ENCODE measurements around the gene ARHGAP42. TPM values are rescaled to one million over a fixed set of nuclear protein-coding genes. Genes with fewer than 3 reads are reported as not detected.

Gene ARHGAP42
- total and polyA plus RNA-seq, 4 donors, result 3.8 to 17.2 (median 12.0) TPM

- DNase-seq (ENCODE audit: low spot score), result no peak
- TF ChIP-seq SP1 (IDR thresholded peaks at IDR 0.05) (no peak), ZBTB33 (IDR thresholded peaks at IDR 0.05) (no peak)
- Histone ChIP-seq H3K27me3 (ENCODE audit: control insufficient read depth in 4 of 4, insufficient read depth in 4 of 4, low read length in 3 of 4) (no peaks in the 10 kb centered on the region), H3K9me3 (ENCODE audit: control insufficient read depth in 4 of 4, low read length in 3 of 4) (no peaks in the 10 kb centered on the region), H3K36me3 (ENCODE audit: control insufficient read depth in 4 of 4, insufficient read depth in 3 of 4, low read depth in 1 of 4, low read length in 3 of 4) (peaks cover 0 to 3% (median 0%) of the 10 kb centered on the region in 4 donors), H3K27ac (ENCODE audit: low read depth in 1 of 2, low read length in 2 of 2) (no peak overlapping the region), H3K4me1 (ENCODE audit: control insufficient read depth in 4 of 4, insufficient read depth in 4 of 4, low read length in 3 of 4) (no peaks in the 10 kb centered on the region), H3K4me3 (ENCODE audit: low read depth in 1 of 3, low read length in 3 of 3) (no peak overlapping the region), H3K9ac (ENCODE audit: low read depth in 1 of 2, low read length in 2 of 2) (no peak overlapping the region)
- WGBS, result 93% methylated on average over 1 of the region's 1 CpG
Measured at GRCh38 chr11:100910808-100911207, 223.7 kb downstream of the ARHGAP42 start.

GRCh38 chr11:100914415-100915110 lies 227.5 kb downstream of the ARHGAP42 start:
- H3K27ac ChIP-seq (ENCODE audit: low read depth in 1 of 2, low read length in 2 of 2), result no peak overlapping the region
- no peaks in the 10 kb centered on the region for H3K9me3 ChIP-seq (ENCODE audit: control insufficient read depth in 4 of 4, low read length in 3 of 4)
- no peak overlapping the region for H3K4me3 ChIP-seq (ENCODE audit: low read depth in 1 of 3, low read length in 3 of 3)
- DNase-seq (ENCODE audit: low spot score), result no peak
- WGBS, result 94% methylated on average over 6 of the region's 6 CpGs
- no peak overlapping the region for H3K9ac ChIP-seq (ENCODE audit: low read depth in 1 of 2, low read length in 2 of 2)
- peaks cover 0 to 3% (median 0%) of the 10 kb centered on the region in 4 donors for H3K36me3 ChIP-seq (ENCODE audit: control insufficient read depth in 4 of 4, insufficient read depth in 3 of 4, low read depth in 1 of 4, low read length in 3 of 4)
- TF ChIP-seq HNF4A (conservative IDR thresholded peaks at IDR 0.05) (no peak), JUND (IDR thresholded peaks at IDR 0.05) (no peak), RAD21 (IDR thresholded peaks at IDR 0.05) (no peak), YY1 (IDR thresholded peaks at IDR 0.05) (no peak), RXRA (IDR thresholded peaks at IDR 0.05) (no peak), CTCF (IDR thresholded peaks at IDR 0.05; ENCODE audit: low read depth, low read length, missing input control) (no peak), FOXA1 (IDR thresholded peaks at IDR 0.05) (no peak), SP1 (IDR thresholded peaks at IDR 0.05) (no peak), MAX (IDR thresholded peaks at IDR 0.05) (no peak)
- no peaks in the 10 kb centered on the region for H3K27me3 ChIP-seq (ENCODE audit: control insufficient read depth in 4 of 4, insufficient read depth in 4 of 4, low read length in 3 of 4)
- H3K4me1 ChIP-seq (ENCODE audit: control insufficient read depth in 4 of 4, insufficient read depth in 4 of 4, low read length in 3 of 4), result peaks cover 0 to 6% (median 2%) of the 10 kb centered on the region in 4 donors

GRCh38 chr11:100918551-100919500 lies 231.7 kb downstream of the ARHGAP42 start:
- DNase-seq (ENCODE audit: low spot score), result no peak
- TF ChIP-seq HNF4A (conservative IDR thresholded peaks at IDR 0.05) (no peak), YY1 (IDR thresholded peaks at IDR 0.05) (no peak), FOXA1 (IDR thresholded peaks at IDR 0.05) (no peak), MAX (IDR thresholded peaks at IDR 0.05) (no peak), SP1 (IDR thresholded peaks at IDR 0.05) (no peak), ZBTB33 (IDR thresholded peaks at IDR 0.05) (no peak), ATF3 (IDR thresholded peaks at IDR 0.05) (no peak), NR2F2 (IDR thresholded peaks at IDR 0.05) (no peak), HNF4G (IDR thresholded peaks at IDR 0.05) (no peak), TAF1 (conservative IDR thresholded peaks at IDR 0.05) (no peak), RAD21 (IDR thresholded peaks at IDR 0.05) (no peak), FOXA2 (IDR thresholded peaks at IDR 0.05) (no peak)
- no peaks in the 10 kb centered on the region for H3K9me3 ChIP-seq (ENCODE audit: control insufficient read depth in 4 of 4, low read length in 3 of 4)
- no peaks in the 10 kb centered on the region for H3K27me3 ChIP-seq (ENCODE audit: control insufficient read depth in 4 of 4, insufficient read depth in 4 of 4, low read length in 3 of 4)
- peaks cover 0 to 3% (median 1%) of the 10 kb centered on the region in 4 donors for H3K36me3 ChIP-seq (ENCODE audit: control insufficient read depth in 4 of 4, insufficient read depth in 3 of 4, low read depth in 1 of 4, low read length in 3 of 4)
- H3K27ac ChIP-seq (ENCODE audit: low read depth in 1 of 2, low read length in 2 of 2), result no peak overlapping the region
- H3K4me1 ChIP-seq (ENCODE audit: control insufficient read depth in 4 of 4, insufficient read depth in 4 of 4, low read length in 3 of 4), result peaks cover 0 to 7% (median 2%) of the 10 kb centered on the region in 4 donors
- H3K4me3 ChIP-seq (ENCODE audit: low read depth in 1 of 3, low read length in 3 of 3), result no peak overlapping the region
- WGBS, result 51% methylated on average over 6 of the region's 6 CpGs
- no peak overlapping the region for H3K9ac ChIP-seq (ENCODE audit: low read depth in 1 of 2, low read length in 2 of 2)

All from liver (tissue), 9 donors.